Activated CD8-positive, alpha-beta memory T cell treated with anti-CD3 and anti-CD28 coated beads for 36 hours (primary cell): Measurements from ENCODE around the gene ALOX5AP. TPM values are rescaled to one million over a fixed set of nuclear protein-coding genes. Genes with fewer than 3 reads are reported as not detected.

Experiments
- CTCF ChIA-PET: fragments of 350-600 bp; sonication (Branson Sonifier 250); formaldehyde crosslinking; loops from one replicate; lab custom pipeline; 2021; ENCODE audit warnings: antibody characterized with exemption; lab: Charles Lee
- POLR2A ChIA-PET: fragments of 350-600 bp; sonication (Branson Sonifier 250); formaldehyde crosslinking; loops from one replicate; lab custom pipeline; 2021; ENCODE audit warnings: antibody characterized with exemption; lab: Charles Lee
- total RNA-seq, 2 experiments: library from RNA; stranded (reverse); gene quantifications; one replicate each; pipeline ENCODE4 v1.2.3, GENCODE V29; 2021

Gene ALOX5AP
- total RNA-seq, 2 experiments from 2014 or later, result 33.4 to 34.1 TPM

GRCh38 chr13:30786648-30787047 lies 51.3 kb downstream of the ALOX5AP start:
- CTCF ChIA-PET, result no interaction called here

DNA sequence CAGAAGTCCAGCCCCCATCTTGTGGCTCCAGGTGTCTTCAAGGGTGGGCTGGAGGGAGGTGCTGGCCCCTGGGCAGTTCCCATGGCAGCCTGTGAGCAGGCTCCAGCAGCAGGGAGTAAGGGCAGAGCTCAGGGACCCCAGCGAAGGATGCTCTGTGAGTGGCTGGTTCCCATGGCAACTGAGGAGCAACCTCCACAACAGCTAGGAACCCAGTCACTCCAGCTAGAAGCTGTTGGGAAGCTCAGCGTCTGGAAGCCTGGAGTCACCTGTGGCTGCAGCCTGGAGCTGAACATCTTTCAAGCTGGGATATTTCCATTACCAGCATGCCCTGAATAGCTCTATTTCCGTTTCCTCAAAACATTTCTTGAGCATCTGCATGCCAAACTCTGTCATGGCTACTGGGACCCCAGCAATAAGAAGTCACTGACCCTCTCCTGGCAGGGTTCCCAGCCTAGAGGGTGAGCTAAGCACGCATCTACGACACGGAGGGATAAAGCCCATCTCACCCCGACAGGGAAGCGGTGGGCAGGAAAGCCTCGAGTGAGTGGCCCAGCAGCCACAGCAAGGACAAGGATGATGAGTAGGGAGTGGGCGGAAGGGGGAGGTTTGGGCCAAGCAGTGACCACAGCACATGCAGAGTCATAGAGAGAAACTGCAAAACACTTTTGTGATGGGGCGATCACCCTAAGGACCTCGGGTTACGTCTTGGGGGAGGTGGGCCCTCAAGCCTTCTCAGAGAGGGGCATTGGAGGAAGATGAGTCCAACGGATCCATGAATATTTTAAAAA lies 52.6 kb downstream of the ALOX5AP start:
- ChIA-PET CTCF (no interaction called here), POLR2A (no interaction called here)

More at GRCh38 chr13:30786648-30787047, 51.3 kb downstream of the ALOX5AP start:
- POLR2A ChIA-PET, result no interaction called here

DNA sequence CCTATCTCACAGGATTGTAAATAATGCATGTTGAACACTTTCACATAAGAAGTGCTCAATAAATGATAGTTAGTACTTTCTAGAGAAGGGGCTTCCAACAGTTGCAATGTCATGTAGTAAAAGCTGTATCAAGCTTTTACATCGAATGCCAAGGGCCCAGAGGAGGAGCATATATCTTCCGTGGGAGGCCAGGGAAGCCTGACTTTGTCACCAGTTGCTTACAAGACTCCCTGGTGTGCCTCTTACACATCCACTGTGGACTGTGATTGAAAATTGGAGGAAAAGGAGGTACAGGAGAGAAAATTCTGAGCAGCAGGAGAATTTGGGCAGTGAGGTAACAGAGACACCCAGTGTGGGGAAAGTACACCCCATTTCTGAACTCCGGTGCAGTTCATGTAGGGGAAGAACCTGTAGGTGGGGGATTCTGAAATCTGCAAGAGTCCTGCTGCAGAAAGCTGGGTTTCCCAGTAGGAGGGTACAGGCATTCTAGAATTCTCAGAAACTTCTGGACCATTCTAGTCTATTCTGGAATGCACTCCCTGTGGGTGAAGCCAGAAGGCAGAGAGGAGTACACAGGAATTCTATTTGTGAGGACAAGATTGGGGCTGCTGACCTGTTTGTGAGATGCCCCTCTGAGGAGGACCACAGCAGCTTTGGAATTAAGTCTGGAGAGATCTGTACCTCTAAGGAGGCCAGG lies 54.0 kb downstream of the ALOX5AP start:
- CTCF ChIA-PET, result no interaction called here
- POLR2A ChIA-PET, result no interaction called here

DNA sequence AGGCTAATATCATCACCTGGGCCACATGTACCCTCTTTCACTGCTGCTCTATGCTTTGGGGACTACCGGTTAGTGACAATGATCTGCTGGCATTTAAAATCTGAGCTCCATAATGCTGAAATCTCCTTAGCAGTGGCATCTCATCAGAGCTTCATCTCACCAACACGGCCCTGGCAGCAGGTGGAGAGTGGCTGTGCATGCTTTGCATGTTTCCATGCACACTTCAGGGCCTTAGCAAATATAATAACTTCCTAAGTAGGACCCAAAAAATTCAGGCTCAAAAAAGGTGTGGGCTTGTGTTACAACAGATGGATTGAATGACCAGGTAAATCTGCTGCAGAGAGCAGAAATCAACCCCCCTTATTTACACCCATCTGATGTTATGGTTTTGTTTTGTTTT lies 55.2 kb downstream of the ALOX5AP start:
- POLR2A ChIA-PET, result interaction anchor here (0.7 kb wide), 1 partner anchor 312 kb away, joined by 3 read pairs; no protein-coding TSS in a partner anchor
- CTCF ChIA-PET, result no interaction called here

GRCh38 chr13:30791354-30792001 lies 56.1 kb downstream of the ALOX5AP start:
- POLR2A ChIA-PET, result no interaction called here
- CTCF ChIA-PET, result no interaction called here

DNA sequence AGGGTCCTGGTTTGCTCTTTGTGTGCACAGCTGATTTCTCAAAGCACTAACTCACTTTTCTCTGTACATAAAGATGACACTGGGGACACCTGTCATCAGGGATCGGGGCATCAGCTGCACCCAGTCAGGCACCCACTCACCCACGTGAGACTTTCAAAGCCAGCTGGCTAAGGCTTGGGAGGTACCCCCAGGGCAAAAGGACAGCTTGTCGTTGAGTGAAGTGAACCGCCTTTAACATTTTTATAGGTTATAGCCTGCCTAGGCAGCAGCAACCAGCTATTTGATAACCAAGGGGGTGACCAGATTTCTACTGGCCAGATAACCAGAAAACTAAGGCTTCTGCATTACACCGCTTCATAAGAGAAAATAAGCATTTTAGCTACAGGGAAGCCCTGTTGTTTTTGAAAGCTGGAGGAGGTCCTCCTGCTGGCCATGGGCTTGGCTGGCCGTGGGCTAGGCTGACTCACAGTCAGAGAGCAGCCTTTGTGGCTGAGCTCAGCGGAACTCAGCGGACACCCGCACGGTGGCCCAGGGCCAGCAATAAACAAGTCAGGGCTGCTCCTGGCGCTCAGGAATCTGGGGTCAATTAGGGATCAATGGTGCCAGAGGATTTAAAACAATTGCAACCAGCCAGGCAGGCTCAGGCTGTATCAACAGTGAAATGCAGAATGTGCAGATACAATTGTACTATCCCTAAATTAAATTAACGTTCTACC lies 57.1 kb downstream of the ALOX5AP start:
- POLR2A ChIA-PET, result no interaction called here
- CTCF ChIA-PET, result interaction anchor here (1.0 kb wide), 1 partner anchor 10 kb away, joined by 3 read pairs; no protein-coding TSS in a partner anchor

- POLR2A ChIA-PET, result interaction anchor here (1.5 to 1.8 kb wide), 2 partner anchors 85 to 178 kb away, joined by 3 to 9 read pairs; partner anchors contain the start of gene USPL1
- CTCF ChIA-PET, result interaction anchor here (0.7 to 1.3 kb wide), 2 partner anchors 56 to 460 kb away, joined by 3 read pairs; no protein-coding TSS in a partner anchor
These were observed 60.8 kb downstream of the ALOX5AP start for GRCh38 chr13:30796132-30796572.

DNA sequence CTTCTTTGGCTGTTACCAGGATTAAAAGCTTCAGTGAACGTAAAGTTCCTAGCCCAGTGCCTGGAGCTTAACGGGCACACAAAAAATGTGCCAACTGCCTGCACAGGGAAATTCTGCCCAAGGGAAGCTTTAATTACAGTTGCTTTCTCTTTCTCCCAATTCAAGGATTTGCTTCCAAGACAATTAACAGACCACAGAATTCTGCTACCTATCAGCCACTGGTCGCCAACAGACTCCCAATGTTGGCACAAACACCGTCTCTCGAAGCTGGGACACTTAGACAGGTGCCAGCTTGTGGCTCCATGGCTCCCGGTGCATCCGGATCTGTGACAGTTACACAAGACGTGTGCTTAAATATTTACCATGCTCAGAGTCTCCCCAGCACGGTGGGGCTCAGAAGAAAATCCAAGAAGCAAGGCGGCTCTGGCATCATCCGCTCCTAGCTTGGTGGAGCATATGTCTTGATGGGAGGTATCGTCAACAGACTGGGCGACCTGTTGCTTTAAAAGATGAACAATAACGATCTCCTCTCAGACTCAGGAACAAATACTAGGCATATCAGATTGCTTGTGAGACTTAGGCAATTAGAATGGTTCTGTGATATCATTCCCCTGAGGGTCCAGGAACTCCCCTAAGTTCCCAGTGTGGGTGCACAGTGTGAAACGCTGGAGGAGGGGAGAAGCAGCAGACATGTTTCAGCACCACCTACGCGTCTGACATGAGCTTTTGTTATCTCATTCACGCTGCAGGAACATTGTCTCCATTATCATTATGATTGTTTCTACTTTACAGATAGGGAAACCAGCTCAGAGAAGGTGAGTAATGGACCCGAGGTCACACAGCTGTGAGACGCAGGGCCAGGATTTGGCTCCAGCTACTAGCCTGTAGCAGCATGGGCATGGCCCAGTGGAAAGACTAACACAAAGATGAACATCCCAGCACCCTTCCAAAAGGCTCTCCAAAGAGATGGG lies 61.6 kb downstream of the ALOX5AP start:
- POLR2A ChIA-PET, result interaction anchor here (1.5 to 1.8 kb wide), 2 partner anchors 85 to 179 kb away, joined by 3 to 9 read pairs; partner anchors contain the start of gene USPL1
- CTCF ChIA-PET, result interaction anchor here (0.7 kb wide), 1 partner anchor 461 kb away, joined by 3 read pairs; no protein-coding TSS in a partner anchor

DNA sequence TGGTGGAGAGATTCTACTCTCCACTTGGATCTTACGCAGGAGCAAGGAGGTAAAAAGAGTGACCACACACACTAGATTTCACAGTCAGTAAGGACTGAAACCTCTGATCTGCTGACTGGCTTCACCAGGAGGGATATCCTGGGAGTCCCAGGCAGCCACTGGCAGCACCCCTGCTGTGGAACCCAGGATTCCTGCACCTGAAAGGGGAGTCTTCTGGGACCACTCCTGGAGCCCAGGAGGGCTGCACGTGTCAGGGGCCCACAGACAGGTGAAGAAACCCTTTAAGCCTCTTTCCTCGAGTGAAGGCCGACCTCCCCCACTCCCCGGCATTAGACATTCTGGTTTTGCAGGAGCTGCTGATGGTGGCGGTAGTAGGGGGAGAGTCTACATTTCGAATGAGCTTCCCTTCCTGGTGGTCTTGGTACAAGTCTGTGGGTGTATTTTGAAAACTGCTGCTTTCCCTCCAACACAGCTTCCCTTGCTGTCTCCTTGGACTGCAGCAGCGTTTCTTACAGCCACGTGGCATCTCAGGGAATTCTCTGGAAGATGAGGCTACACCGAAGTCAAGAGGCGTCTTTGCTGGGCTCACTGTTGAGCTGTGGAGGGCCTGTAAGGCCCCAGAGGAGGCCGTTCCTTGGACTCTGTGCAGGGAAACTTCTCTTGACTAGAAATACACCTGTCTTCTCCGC lies 62.6 kb downstream of the ALOX5AP start:
- ChIA-PET POLR2A (interaction anchor here (1.8 kb wide), 1 partner anchor 180 kb away, joined by 9 read pairs; the partner anchor contains the start of gene USPL1), CTCF (interaction anchor here (1.5 kb wide), 1 partner anchor 247 kb away, joined by 4 read pairs; no protein-coding TSS in a partner anchor)

- CTCF ChIA-PET, result interaction anchor here (1.5 kb wide), 1 partner anchor 246 kb away, joined by 4 read pairs; no protein-coding TSS in a partner anchor
- POLR2A ChIA-PET, result no interaction called here
These were observed 63.5 kb downstream of the ALOX5AP start for GRCh38 chr13:30798776-30799355.

GRCh38 chr13:30799356-30799824 lies 64.0 kb downstream of the ALOX5AP start:
- POLR2A ChIA-PET, result no interaction called here

DNA sequence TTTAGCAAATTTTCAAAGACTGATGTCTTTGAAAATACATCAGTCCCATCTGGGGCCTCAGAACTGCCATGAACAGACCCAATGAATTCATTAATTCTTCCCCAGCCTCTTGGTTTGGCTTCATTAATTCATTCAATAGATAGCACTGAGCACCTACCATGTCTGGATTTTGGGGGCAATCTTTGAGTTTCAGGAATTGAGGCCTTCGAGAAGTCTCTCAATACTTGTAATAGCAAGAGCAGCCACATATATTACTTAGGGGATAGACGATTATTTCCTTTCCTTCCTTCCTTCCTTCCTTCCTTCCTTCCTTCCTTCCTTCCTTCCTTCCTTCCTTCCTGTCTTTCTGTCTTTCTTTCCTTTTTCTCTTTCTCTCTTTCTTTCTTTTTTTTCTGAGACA lies 64.8 kb downstream of the ALOX5AP start:
- ChIA-PET CTCF (no interaction called here), POLR2A (no interaction called here)

More at GRCh38 chr13:30799356-30799824, 64.0 kb downstream of the ALOX5AP start:
- CTCF ChIA-PET, result interaction anchor here (1.5 kb wide), 1 partner anchor 245 kb away, joined by 4 read pairs; no protein-coding TSS in a partner anchor

DNA sequence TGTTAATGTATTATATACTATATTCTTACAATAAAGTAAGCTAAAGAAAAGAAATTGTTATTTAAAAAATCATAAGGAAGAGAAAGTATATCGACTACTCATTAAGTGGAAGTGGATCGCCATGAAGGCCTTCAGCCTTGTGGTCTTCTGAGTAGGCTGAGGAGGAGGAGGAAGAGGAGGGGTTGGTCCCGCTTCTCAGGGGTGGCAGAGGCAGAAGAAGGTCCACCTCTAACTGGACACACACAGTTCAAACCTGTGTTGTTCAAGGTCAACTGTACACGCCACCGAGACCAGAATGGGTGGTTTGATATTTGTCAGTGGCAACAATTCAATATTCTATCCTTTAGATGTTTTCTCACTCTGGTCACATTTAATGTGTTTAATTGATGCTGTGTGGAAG lies 67.2 kb downstream of the ALOX5AP start:
- ChIA-PET CTCF (interaction anchor here (1.0 to 1.5 kb wide), 3 partner anchors 9 to 126 kb away, joined by 3 read pairs; no protein-coding TSS in a partner anchor), POLR2A (no interaction called here)

DNA sequence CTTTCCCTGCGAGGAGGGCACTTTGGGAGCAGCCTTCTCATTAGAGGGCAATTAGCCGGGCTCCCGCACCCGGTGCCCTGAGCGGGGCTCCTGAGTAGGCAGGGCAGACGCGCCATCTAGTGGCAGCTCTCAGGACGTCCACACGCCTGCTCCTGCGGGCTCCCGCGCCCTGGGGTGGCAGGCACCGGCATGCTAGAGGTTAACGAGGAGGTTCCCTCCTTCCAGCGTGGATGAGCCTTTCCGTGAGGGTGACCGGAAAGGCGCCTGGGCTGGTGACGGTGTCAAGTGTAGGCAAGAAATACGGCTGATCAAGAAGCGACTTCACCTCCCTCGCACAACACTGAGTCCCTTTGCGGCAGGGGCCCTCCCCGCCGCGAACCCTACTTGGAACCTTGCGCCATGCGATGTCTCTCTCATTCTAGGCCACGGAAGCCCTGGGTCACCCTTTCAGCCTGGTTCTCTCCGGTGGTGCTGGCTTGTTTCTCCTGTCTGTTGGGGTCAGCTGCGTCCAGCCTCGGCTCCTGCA lies 67.7 kb downstream of the ALOX5AP start:
- ChIA-PET POLR2A (no interaction called here), CTCF (interaction anchor here (1.0 to 1.5 kb wide), 5 partner anchors 10 to 185 kb away, joined by 3 to 8 read pairs (median 3); partner anchors contain the start of gene USPL1)

- CTCF ChIA-PET, result interaction anchor here (1.1 to 1.3 kb wide), 3 partner anchors 29 to 186 kb away, joined by 3 to 8 read pairs (median 4); partner anchors contain the start of gene USPL1
- POLR2A ChIA-PET, result no interaction called here
These were observed 68.4 kb downstream of the ALOX5AP start for GRCh38 chr13:30803749-30804148.

DNA sequence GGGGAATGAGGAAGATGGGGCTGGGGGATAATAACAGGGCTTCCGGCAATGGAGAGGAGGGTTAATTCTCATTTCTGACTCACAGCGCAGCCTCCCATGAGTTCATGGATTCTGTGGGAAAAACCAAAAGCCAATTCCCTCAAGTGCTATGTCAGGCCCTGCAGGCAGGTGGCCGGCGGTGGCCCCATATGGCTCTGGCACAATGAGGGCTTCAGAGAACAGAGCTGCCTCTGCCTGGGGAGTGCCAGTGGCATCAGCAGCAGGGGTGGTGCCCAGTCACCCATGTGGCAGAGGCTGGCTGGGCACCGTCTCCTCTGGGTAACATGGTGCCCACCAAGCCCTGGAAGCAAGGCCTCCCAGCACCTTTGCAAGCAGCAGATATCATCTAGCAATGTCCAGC lies 69.1 kb downstream of the ALOX5AP start:
- CTCF ChIA-PET, result interaction anchor here (0.6 to 1.5 kb wide), 4 partner anchors 20 to 57 kb away, joined by 3 to 4 read pairs (median 4); no protein-coding TSS in a partner anchor
- POLR2A ChIA-PET, result no interaction called here
